Measurements from ENCODE around the gene SMARCD2.
"Not testable (repeated sequence)": the region's sequence is repeated elsewhere in the genome, so short reads cannot be mapped to it uniquely, and the experiment has no call there.

DNA sequence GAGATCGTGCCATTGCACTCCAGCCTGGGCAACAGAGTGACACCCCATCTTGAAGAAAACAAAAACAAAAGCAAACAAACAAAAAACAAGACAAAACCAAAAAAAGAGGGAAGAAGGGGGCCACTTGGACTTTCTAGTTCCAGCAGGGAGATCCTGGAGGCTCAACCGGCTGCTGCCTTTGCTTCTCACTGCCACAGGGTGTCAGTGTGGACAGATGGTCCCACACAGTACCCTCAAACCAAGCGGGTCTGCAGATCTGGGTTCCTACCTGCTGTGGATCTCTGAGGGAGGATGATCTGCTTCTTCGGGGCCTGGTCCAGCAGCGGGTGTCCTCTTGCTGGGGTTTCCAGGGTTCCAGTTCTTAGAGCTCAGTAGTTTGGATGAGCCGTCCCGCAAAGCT, 24.1 kb upstream of the SMARCD2 start:
- TF ChIP-seq, protein P1, sequence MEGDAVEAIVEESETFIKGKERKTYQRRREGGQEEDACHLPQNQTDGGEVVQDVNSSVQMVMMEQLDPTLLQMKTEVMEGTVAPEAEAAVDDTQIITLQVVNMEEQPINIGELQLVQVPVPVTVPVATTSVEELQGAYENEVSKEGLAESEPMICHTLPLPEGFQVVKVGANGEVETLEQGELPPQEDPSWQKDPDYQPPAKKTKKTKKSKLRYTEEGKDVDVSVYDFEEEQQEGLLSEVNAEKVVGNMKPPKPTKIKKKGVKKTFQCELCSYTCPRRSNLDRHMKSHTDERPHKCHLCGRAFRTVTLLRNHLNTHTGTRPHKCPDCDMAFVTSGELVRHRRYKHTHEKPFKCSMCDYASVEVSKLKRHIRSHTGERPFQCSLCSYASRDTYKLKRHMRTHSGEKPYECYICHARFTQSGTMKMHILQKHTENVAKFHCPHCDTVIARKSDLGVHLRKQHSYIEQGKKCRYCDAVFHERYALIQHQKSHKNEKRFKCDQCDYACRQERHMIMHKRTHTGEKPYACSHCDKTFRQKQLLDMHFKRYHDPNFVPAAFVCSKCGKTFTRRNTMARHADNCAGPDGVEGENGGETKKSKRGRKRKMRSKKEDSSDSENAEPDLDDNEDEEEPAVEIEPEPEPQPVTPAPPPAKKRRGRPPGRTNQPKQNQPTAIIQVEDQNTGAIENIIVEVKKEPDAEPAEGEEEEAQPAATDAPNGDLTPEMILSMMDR (IDR thresholded peaks at IDR 0.05): not testable (repeated sequence)
- TF ChIP-seq POLR2A, POLR2AphosphoS5 (IDR thresholded peaks at IDR 0.05): not testable (repeated sequence)
